Endothelial cell of umbilical vein (primary cell): ENCODE data around the gene JAG2. TPM values are rescaled to one million over a fixed set of nuclear protein-coding genes. Genes with fewer than 3 reads are reported as not detected.

Experiments used
- BruUV-seq: library from RNA; stranded (reverse); fragments of 400-500 nt; replicated peaks from 2 replicates; lab custom pipeline; 2021; lab: Mats Ljungman, UMichigan
- CTCF ChIA-PET: fragments of 300-600, 350-600 bp; sonication (Branson Sonifier 250); formaldehyde crosslinking; loops from one replicate; lab custom pipeline; 2021; ENCODE audit warnings: antibody characterized with exemption, inconsistent platforms; lab: Charles Lee
- POLR2A ChIA-PET: fragments of 300-600, 350-600 bp; sonication (Branson Sonifier 250); formaldehyde crosslinking; loops from one replicate; lab custom pipeline; 2021; ENCODE audit warnings: antibody characterized with exemption, inconsistent platforms; lab: Charles Lee
- DNase-seq: peaks from one replicate; pipeline ENCODE4 v3.0.0-alpha.2; 2011; ENCODE audit warnings: low read depth, low spot score
- FAIRE-seq: peaks from 2 replicates; lab custom pipeline; 2011; peaks lifted over from hg19 to GRCh38; lab: Jason Lieb, UNC
- H2AFZ ChIP-seq: 2 replicates; pipeline ENCODE4 v1.6.0; 2012; ENCODE audit warnings: low read depth, low read length, control low read depth, inconsistent platforms
- H3K27ac ChIP-seq: 2 replicates; pipeline ENCODE4 v1.5.1; 2011; ENCODE audit warnings: low read depth, mild to moderate bottlenecking, control low read depth, low read length, moderate library complexity; ENCODE audit not compliant: insufficient read depth
- H3K27me3 ChIP-seq, 2 experiments: 2 replicates each; pipeline versions ENCODE4 v1.6.0 to v1.6.1; 2011; ENCODE audit warnings: low read length in 2 of 2, mixed read lengths in 1 of 2; ENCODE audit not compliant: control insufficient read depth in 2 of 2, insufficient read depth in 2 of 2
- H3K36me3 ChIP-seq, 2 experiments: 2 replicates in 1 of 2; 3 replicates in 1 of 2; pipeline ENCODE4 v1.5.1; 2011; ENCODE audit warnings: low read length in 2 of 2, mild to moderate bottlenecking in 1 of 2, moderate library complexity in 1 of 2; ENCODE audit not compliant: control insufficient read depth in 2 of 2, insufficient read depth in 2 of 2; ENCODE audit errors: extremely low read depth in 1 of 2
- H3K4me1 ChIP-seq: 3 replicates; pipeline ENCODE4 v1.5.1; 2011; ENCODE audit warnings: mild to moderate bottlenecking, low read length; ENCODE audit not compliant: control insufficient read depth, insufficient read depth; ENCODE audit errors: extremely low read depth
- H3K4me2 ChIP-seq: 2 replicates; pipeline ENCODE4 v1.6.1; 2011; ENCODE audit warnings: low read length, control low read depth, mixed read lengths; ENCODE audit not compliant: insufficient read depth
- H3K4me3 ChIP-seq, 3 experiments: fragments of 200-600 bp in 1 of 3; sonication (generic), shearing (Covaris generic) in 1 of 3; replicated peaks in 1 of 3; 2 replicates each; pipeline ENCODE4 v1.5.1; 2011 to 2016; ENCODE audit warnings: control low read depth in 3 of 3, low read length in 3 of 3, mild to moderate bottlenecking in 2 of 3, inconsistent platforms in 1 of 3, low read depth in 1 of 3, moderate library complexity in 1 of 3; ENCODE audit not compliant: insufficient read depth in 1 of 3
- H3K79me2 ChIP-seq: 2 replicates; pipeline ENCODE4 v1.6.0; 2012; ENCODE audit warnings: low read length, inconsistent platforms; ENCODE audit not compliant: control insufficient read depth, insufficient read depth
- H3K9ac ChIP-seq: replicated peaks from 2 replicates; pipeline ENCODE3; 2011; ENCODE audit warnings: low read length, control low read depth; ENCODE audit not compliant: insufficient read depth; ENCODE audit errors: extremely low read depth
- H3K9me1 ChIP-seq: replicated peaks from 3 replicates; pipeline ENCODE4 v1.6.0; 2011; ENCODE audit warnings: mild to moderate bottlenecking, low read length; ENCODE audit not compliant: control insufficient read depth, insufficient read depth; ENCODE audit errors: extremely low read depth
- H3K9me3 ChIP-seq: replicated peaks from 2 replicates; pipeline ENCODE4 v1.5.1; 2012; ENCODE audit warnings: low read length, inconsistent platforms; ENCODE audit not compliant: control insufficient read depth, insufficient read depth
- H4K20me1 ChIP-seq: replicated peaks from 2 replicates; pipeline ENCODE3; 2011; ENCODE audit warnings: mild to moderate bottlenecking, low read length; ENCODE audit not compliant: control insufficient read depth, insufficient read depth; ENCODE audit errors: extremely low read depth
- EZH2 ChIP-seq: IDR thresholded peaks from 2 replicates; pipeline ENCODE4 v1.6.1; 2012; ENCODE audit warnings: borderline replicate concordance, low read depth, mild to moderate bottlenecking, moderate library complexity, low read length, inconsistent platforms; ENCODE audit not compliant: severe bottlenecking
- FOS ChIP-seq: IDR thresholded peaks from 2 replicates; pipeline ENCODE4 v1.6.1; 2011; ENCODE audit warnings: mild to moderate bottlenecking, low read length, moderate library complexity, borderline replicate concordance; ENCODE audit not compliant: insufficient read depth
- GATA2 ChIP-seq: IDR thresholded peaks from 2 replicates; pipeline ENCODE4 v1.7.0; 2011; ENCODE audit warnings: low read depth, mild to moderate bottlenecking, moderate library complexity, mixed read lengths, low read length; ENCODE audit not compliant: insufficient read length, insufficient read depth
- JUN ChIP-seq: IDR thresholded peaks from 2 replicates; pipeline ENCODE4 v1.6.1; 2011; ENCODE audit warnings: borderline replicate concordance, low read depth; ENCODE audit not compliant: insufficient read length, insufficient read depth
- MYC ChIP-seq: IDR thresholded peaks from one replicate; pipeline ENCODE4 v1.6.1; 2011; ENCODE audit warnings: mild to moderate bottlenecking, low read depth, low read length
- POLR2A ChIP-seq: IDR thresholded peaks from 2 replicates; pipeline ENCODE4 v1.6.1; 2012; ENCODE audit warnings: low read depth, mild to moderate bottlenecking, control low read depth, low read length
- POLR2AphosphoS5 ChIP-seq: IDR thresholded peaks from 2 replicates; pipeline ENCODE4 v1.6.1; 2012; ENCODE audit warnings: low read depth, mild to moderate bottlenecking, control low read depth, low read length, moderate library complexity; ENCODE audit not compliant: insufficient read depth
- dilution Hi-C: fragments of 300-500 bp; cut with MboI; formaldehyde crosslinking; loops from one replicate; pipeline ENCODE4 v1.15.0; 2019; ENCODE audit warnings: low sequenced_read_pairs; ENCODE audit not compliant: extremely low pct_ligation_motif_present
- intact Hi-C: fragments of 100-400 bp; cut with micrococcal nuclease; formaldehyde crosslinking; loops from one replicate; pipeline ENCODE4 v1.10.0; 2022
- polyA plus RNA-seq, 4 experiments: library from polyadenylated mRNA; depleted of rRNA in 3 of 4; stranded (reverse) in 3 of 4; unstranded in 1 of 4; fragments of >200 nt; gene quantifications; 2 replicates each; pipeline versions ENCODE4 v1.2.1 to v1.2.3, GENCODE V29; 2011 to 2012; ENCODE audit warnings: missing spikeins in 1 of 4
- total RNA-seq: library from RNA; stranded (reverse); gene quantifications from 2 replicates; pipeline ENCODE4 v1.2.3, GENCODE V29; 2021
- TF ChIP-seq, protein P1 (sequence below): IDR thresholded peaks from 2 replicates; pipeline ENCODE4 v1.6.1; 2011; ENCODE audit not compliant: insufficient read depth, insufficient read length
- TF ChIP-seq, protein P2 (sequence below), 2 donors: IDR thresholded peaks; 1 replicate in 1 of 2; 2 replicates in 1 of 2; pipeline ENCODE4 v1.5.1; 2011; ENCODE audit warnings: low read length in 2 of 2, mild to moderate bottlenecking in 2 of 2, moderate library complexity in 2 of 2, control low read depth in 1 of 2, inconsistent platforms in 1 of 2, low read depth in 1 of 2; ENCODE audit not compliant: insufficient read depth in 1 of 2; ENCODE audit errors: extremely low read depth in 1 of 2

The JAG2 gene
- total and polyA plus RNA-seq, 2 donors (not counting 3 experiments of a cell fraction or from before 2014, with no cell fraction given), result 105 to 128 TPM

DNA sequence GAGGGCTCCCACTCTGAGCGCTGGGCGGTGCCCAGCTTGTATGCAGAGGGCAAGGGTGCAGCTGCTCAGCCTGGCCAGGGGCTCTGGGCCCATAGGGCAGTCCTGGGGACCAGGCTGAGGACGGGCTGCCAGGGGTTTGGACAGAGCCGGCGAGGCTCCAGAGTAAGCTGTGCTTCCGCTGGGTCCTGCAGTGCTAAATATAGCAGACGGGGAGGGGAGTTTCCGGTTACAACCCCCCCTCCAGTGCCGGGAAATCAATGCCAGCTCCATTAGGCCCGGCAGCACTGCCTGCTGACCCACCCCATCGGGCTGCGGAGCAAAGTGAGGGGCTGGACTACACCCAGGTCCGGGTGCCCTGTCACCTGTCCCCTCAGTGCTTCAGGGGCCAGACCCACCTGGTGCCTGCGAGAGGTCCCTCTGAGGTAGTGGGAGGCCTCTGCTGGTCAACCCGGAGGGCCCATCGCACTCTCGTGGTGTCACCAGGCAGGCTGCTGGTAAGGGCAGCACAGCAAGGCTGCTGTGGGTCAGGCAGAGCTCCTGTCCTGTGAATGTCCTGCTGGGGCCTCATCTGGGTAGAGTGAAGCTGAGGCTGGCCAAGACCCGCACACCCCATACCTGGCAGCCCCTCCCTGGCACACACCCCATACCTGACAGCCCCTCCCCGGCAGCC is 2.6 kb upstream of the JAG2 start:
- H3K9me1 ChIP-seq, result no peaks in the 10 kb centered on the region
- ChIA-PET CTCF (interaction anchor here (0.9 to 6.4 kb wide), 4 partner anchors 10 to 180 kb away, joined by 3 to 94 read pairs (median 22); partner anchors contain the start of gene NUDT14), POLR2A (no interaction called here)
- peaks cover 57% of the 10 kb centered on the region for H3K4me1 ChIP-seq
- no peak overlapping the region for H2AFZ ChIP-seq
- no peaks in the 10 kb centered on the region for H3K36me3 ChIP-seq
- H3K9me3 ChIP-seq, result no peaks in the 10 kb centered on the region
- TF ChIP-seq POLR2AphosphoS5 (no peak), FOS (no peak), JUN (no peak), POLR2A (no peak), GATA2 (no peak), EZH2 (no peak), MYC (no peak)
- TF ChIP-seq, protein P1, sequence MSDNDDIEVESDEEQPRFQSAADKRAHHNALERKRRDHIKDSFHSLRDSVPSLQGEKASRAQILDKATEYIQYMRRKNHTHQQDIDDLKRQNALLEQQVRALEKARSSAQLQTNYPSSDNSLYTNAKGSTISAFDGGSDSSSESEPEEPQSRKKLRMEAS, result no peak
- TF ChIP-seq, protein P2, sequence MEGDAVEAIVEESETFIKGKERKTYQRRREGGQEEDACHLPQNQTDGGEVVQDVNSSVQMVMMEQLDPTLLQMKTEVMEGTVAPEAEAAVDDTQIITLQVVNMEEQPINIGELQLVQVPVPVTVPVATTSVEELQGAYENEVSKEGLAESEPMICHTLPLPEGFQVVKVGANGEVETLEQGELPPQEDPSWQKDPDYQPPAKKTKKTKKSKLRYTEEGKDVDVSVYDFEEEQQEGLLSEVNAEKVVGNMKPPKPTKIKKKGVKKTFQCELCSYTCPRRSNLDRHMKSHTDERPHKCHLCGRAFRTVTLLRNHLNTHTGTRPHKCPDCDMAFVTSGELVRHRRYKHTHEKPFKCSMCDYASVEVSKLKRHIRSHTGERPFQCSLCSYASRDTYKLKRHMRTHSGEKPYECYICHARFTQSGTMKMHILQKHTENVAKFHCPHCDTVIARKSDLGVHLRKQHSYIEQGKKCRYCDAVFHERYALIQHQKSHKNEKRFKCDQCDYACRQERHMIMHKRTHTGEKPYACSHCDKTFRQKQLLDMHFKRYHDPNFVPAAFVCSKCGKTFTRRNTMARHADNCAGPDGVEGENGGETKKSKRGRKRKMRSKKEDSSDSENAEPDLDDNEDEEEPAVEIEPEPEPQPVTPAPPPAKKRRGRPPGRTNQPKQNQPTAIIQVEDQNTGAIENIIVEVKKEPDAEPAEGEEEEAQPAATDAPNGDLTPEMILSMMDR (IDR thresholded peaks at IDR 0.05; ENCODE audit: extremely low read depth in 1 of 2, insufficient read depth in 1 of 2, low read depth in 1 of 2, low read length in 2 of 2), result no peak
- no peaks in the 10 kb centered on the region for H4K20me1 ChIP-seq
- H3K9ac ChIP-seq, result no peak overlapping the region
- no peak overlapping the region for H3K27ac ChIP-seq
- H3K79me2 ChIP-seq, result peaks cover 16% of the 10 kb centered on the region
- intact Hi-C loops (no loop called here), dilution Hi-C loops (no loop called here)
- H3K4me2 ChIP-seq, result no peak overlapping the region
- no peak overlapping the region for H3K4me3 ChIP-seq
- no TSS peak for BruUV-seq
- no peak for DNase-seq
- H3K27me3 ChIP-seq, result no peaks in the 10 kb centered on the region
- FAIRE-seq, result no peak
